HG03196 (cell line): Measurements from ENCODE around the gene RPL38.

Source experiments
- ATAC-seq: cut with Tn5 transposase; IDR thresholded peaks from one replicate; pipeline ENCODE4 v1.9.1; 2021; ENCODE audit not compliant: unreplicated experiment

The RPL38 gene

GRCh38 chr17:74245145-74245831 is 41.8 kb downstream of the RPL38 start:
- ATAC-seq: no peak

GRCh38 chr17:74245871-74246270 is 42.4 kb downstream of the RPL38 start:
- ATAC-seq: no peak

GRCh38 chr17:74249590-74250270 is 46.3 kb downstream of the RPL38 start:
- no peak for ATAC-seq

GRCh38 chr17:74250324-74250995 is 47.0 kb downstream of the RPL38 start:
- ATAC-seq: no peak

- no peak for ATAC-seq
These were observed 47.6 kb downstream of the RPL38 start for GRCh38 chr17:74251051-74251450.

- ATAC-seq: no peak
These were observed 48.1 kb downstream of the RPL38 start for GRCh38 chr17:74251569-74251968.

GRCh38 chr17:74252211-74252610 is 48.7 kb downstream of the RPL38 start:
- ATAC-seq: no peak

GRCh38 chr17:74253036-74253435 is 49.6 kb downstream of the RPL38 start:
- ATAC-seq: no peak

GRCh38 chr17:74257311-74257710 is 53.8 kb downstream of the RPL38 start:
- no peak for ATAC-seq

GRCh38 chr17:74259667-74260524 is 56.4 kb downstream of the RPL38 start:
- ATAC-seq: no peak
